Measurements from ENCODE around the gene FSTL3.
"Not testable (repeated sequence)": the region's sequence is repeated elsewhere in the genome, so short reads cannot be mapped to it uniquely, and the experiment has no call there.

The FSTL3 gene

DNA sequence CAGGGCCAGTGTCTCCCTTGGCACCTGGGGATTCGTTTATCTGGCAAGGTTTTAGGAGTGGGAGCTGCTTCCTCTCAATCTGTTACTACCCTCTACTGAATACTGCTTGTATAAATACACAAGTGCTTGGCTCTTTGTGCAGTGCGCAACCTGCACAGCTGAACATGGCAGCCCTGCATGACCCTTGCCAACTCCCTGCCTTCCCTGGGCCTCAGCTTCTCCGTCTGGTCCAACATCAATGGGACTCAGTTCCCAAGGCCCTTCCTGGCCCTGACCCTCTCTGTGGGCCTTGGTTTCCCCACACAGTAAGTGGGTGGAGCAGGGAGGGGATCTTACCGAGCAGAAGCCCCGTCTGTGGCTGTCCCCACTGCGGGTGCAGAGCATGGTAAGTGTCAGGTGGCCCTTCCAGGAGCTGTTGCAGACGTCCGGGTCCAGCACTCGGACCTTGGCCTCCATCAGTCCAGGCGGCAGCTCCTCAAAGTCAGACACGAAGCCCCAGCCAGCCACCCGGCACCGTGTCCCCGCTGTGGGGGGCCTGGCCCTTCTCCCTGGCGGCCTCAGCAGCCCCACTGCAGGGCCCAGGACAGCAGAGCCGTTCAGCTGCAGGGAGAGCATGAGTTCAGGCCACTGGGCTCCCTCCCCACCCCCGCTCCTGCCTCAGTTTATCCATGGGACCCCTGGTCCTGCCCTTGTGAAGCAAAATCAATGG lies 10.6 kb downstream of the FSTL3 start:
- DNase-seq = no peak

GRCh38 chr19:687569-688166 lies 11.5 kb downstream of the FSTL3 start:
- DNase-seq = no peak

DNA sequence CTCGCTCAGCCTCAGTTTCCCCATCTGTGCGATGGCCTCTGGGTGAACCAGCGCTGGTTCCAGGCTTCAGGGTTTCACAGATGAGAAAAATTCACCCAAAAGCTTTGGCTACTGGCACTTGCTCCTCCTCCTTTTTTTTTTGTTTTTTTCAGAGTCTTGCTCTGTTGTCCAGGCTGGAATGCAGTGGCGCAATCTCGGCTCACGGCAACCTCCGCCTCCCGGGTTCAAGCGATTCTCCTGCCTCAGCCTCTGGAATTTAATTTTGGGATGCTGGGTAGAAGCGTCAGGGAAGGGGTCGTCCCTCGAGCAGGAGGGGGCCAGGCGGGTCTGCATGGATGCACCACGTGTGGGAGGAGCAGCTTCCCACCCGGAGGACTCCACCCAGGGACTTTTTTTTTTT lies 12.0 kb downstream of the FSTL3 start:
- DNase-seq = no peak

- DNase-seq = no peak
Measured at GRCh38 chr19:688992-689391, 12.8 kb downstream of the FSTL3 start.

DNA sequence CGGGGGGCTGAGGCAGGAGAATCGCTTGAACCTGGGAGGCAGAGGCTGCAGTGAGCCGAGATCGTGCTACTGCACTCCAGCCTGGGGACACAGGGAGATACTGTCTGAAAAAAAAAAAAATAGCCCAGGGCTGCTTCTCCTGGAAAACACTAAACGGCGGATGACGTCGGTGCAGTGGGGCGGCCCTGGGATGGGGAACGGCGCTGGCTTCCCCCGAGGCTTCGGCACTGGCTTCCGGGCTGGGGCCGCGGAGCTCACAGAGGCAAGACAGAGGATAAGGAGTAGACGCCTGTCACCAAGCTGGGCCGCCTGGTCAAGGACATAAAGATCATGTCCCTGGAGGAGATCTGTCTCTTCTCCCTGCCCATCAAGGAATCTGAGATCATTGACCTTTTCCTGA lies 14.0 kb downstream of the FSTL3 start:
- DNase-seq = no peak

DNA sequence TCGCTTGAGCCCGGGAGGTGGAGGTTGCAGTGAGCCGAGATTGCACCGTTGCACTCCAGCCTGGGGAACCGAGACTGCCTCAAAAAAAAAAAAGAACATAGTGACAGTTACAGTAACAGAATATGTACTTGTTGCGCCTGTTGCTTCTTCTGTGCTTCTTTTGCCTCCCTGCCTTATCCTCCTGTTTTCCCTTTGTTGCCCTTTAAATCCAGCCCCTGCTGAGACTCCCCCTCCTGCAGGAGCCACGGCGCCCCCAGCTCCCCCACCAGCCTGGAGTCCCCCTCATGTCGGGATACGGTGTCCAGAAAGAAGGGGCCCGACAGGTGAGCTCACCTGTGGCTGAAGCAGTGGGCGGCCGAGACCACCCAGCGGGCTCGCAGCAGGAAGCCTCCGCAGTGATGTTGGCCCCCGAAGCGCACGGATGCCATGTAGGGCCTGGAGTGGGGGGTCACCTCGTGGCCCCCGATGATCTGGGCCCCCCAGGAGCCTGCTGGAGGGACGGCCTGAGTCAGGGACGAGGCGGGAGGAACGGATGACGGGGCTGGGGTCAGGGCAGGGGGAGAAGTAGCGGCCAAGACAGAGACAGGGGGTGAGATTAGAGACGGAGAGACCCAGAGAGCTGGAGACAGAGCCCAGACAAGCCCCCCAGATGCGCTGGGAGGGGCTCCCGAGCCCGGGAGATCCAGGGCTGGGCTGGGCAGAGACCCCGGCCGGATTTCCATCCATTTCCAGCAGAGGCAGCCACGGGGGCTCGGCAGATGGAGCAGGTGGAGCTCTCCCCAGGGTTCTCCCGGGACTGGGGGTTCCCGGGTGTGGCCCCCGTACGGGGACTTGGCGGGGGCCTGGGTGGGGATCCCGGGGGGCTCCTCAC lies 18.5 kb downstream of the FSTL3 start:
- no peak for DNase-seq

DNA sequence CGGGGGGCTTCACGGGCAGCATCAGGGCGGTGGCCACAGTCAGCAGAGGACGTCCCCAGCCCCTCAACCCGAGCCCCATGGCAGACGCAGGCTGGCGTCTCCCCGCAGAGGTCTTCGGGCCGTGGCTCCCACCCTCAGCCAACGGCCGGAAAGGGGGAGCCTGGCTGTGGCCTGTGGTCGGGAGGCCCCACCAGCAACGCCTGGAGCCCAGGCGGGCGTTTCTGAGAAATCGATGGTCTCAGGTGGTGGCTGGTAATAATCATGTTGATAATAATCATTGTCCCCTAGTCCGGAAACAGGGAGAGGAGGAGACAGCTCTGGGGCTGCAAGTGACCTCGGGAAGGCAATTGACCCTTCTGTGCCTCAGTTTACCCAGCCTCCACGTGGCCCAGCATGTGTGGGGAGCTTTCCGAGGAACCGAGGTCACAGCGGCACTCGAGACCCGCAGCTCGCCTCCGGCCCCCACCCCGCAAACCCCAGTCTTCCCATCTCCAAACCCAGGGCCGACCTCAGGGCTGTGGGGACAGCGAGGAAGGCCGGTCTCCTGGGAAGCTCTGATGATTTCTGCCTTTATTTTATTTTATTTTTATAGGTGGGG lies 19.3 kb downstream of the FSTL3 start, which contains the start of gene PRSS57:
Gene PRSS57, minus strand, starts transcription at position 101 of the 598 bp plus-strand sequence. Its CDS starts 22 bp downstream, at position 79.
- DNase-seq = no peak

- not testable (repeated sequence) for DNase-seq
Measured at GRCh38 chr19:698529-698928, 22.3 kb downstream of the FSTL3 start.

- not testable (repeated sequence) for DNase-seq
Measured at GRCh38 chr19:699885-700284, 23.7 kb downstream of the FSTL3 start.

DNA sequence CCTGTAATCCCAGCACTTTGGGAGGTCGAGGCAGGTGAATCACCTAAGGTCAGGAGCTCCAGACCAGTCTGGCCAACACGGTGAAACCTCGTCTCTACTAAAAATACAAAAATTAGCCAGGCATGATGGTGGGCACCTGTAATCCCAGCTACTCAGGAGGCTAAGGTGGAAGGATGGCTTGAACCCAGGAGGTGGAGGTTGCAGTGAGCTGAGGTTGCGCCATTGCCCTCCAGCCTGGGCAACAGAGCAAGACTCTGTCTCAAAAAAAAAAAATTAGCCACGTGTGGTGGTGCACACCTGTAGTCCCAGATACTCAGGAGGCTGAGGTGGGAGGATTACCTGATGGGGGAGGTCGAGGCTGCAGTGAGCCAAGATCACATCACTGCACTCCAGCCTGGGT lies 26.7 kb downstream of the FSTL3 start:
- not testable (repeated sequence) for DNase-seq

- no peak for DNase-seq
Measured at GRCh38 chr19:703329-703650, 27.1 kb downstream of the FSTL3 start.

- DNase-seq = peak; percentile 25 to 50
Measured at GRCh38 chr19:703651-704446, 27.7 kb downstream of the FSTL3 start.

GRCh38 chr19:704447-704741 lies 28.2 kb downstream of the FSTL3 start:
- DNase-seq = no peak

DNA sequence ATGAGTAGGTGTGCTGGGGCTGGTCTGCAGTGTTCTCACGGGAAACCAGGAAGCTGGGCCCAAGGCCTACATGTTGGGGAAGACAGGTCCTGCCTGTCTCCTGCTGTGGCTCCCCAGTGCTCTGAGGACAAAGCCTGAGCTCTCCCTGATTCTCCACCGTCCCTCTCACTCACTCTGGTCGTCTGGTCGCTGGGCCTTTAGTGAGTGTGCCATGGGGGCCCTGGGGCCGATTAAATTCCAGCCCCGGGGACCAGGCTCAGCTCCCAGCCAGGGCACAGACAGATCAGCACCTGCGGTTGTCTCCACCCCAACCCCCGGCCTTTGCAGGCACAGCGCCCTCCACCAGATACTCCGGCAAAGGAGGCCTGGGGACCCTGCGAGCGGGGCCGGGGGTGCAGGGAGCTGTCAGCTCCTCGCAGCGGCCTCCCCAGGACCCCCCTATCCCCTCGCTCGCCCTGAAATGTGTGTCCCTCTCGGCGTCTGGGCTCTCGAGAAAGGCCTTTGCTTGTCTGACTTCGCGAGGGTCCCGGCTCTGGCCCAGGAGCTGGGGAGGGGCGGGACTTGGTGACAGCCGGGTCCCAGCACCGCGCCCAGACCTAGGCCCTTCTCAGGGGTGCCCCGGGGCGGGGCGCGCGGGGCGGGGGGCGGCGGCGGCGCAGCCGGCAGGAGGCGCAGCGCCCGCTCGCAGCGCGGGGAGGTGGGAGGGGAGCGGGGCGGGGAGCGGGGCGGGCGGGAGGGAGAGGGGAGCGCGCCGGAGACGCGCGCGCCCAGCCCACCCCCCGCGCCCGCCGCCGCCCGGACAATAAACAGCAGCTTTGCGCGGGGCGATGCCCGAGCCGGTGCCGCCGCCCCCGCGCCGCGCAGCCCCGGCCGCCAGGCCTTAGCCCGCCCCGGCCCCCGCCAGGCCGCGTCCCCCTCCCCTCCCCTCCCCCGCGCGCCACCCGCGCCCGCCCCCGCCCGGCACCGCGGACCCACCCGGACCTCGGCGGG lies 32.3 kb downstream of the FSTL3 start, which contains the start of gene PALM:
Gene PALM, plus strand, starts transcription at position 782 of the 990 bp plus-strand sequence. CDS start 212 bp downstream, outside the sequence.
- DNase-seq = no peak

GRCh38 chr19:709196-709964 lies 33.2 kb downstream of the FSTL3 start:
- no peak for DNase-seq

DNA sequence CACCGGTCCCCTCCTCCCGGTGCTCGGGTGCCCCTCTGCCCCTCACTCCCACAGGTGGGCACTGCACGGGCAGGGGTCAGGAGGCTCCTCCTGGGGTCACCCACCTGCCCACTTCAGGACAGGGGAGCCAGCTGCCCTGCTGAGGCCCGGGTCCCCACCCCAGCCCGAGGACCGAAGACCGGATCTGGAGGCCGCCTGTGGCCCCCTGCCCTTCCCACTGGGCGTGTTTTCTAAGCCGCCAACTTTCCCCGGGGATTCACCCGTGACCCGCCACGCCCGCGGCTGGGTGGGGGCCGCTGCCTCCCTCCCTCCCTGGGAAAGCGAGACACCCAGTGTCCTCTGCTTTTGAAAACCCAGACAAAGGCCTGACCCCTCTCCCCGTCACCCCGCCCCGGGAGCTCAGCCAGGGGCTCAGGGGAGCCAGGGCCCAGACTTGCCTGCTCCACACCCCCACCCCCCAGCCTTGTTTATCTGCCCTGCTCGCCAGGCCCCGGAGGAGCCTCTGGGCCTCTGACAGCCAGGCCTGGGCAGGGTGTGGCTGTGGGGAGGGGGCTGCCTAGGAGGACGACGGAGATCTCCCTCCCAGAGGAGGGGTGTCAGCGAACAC lies 33.9 kb downstream of the FSTL3 start:
- no peak for DNase-seq

- no peak for DNase-seq
Measured at GRCh38 chr19:710767-711166, 34.6 kb downstream of the FSTL3 start.

DNA sequence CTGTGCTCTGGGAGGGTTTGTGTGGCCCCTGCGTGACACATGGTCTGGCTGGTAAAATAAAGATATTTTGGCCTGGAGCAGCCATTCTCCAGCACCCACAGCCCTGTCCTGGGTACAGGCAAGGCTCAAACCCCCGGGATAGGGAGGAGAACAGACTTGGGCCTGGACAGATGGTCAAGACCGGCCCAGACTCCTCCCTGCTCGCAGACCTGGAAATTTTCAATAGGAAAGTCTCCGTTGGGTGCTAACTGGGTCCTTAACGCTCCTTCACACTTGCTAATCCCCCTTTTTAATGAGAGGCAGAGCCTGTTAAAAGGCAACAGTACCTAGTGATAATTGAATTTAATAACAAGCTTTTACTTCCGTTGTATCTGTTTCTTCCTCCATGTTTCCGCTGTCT lies 35.1 kb downstream of the FSTL3 start:
- no peak for DNase-seq

DNA sequence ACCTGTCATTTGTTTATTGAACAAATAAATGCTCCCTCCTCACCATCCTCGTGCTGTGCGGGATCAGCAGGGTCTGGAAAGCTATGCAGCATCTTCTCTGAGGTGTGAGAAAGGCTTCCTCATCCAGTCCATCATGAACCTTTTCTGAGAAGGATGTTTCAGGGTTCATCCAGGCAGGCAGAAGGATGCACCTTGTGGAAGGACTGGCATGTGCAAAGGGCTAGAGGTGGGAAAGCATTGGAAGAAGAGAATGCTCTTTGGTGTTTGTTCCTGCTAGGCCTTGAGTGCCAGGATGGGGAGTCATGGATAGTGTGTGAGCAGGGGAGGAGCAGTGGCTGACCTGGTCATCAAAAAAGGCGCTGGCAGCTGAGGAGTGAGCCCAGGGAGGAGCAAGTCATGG lies 39.2 kb downstream of the FSTL3 start:
- no peak for DNase-seq
